Skeletal muscle cell (primary cell): ENCODE data around the gene UBR3.
A peak's percentile ranks its signal among the peaks of the same experiment; 100 is the strongest.

Source experiments
- DNase-seq: peaks from one replicate; pipeline ENCODE4 v3.0.0-alpha.2; 2010; ENCODE audit warnings: low read depth
- H3K4me3 ChIP-seq: 2 replicates; pipeline ENCODE4 v1.5.1; 2011; ENCODE audit warnings: low read depth, mild to moderate bottlenecking, control low read depth, low read length, moderate library complexity

UBR3 gene

DNA sequence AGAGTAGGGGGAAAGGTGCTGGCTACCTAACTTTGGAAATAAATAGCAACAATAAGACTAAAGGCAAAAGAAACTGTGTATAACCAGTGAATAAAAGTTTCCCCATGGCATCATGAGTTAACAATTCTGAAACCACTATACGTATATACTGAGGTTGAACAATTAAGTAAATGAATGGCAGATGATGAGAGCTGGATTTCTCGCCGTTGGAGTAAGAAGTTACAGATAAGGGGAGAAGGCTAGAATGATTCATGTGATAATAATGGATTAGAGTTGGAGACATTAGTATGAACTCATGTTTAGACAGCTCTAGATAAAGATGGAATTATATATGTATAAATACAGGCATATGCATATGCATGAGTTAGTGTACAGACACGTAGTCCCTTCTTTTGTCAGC is 152.7 kb downstream of the UBR3 start:
- no peak for DNase-seq
- H3K4me3 ChIP-seq = no peak overlapping the region

DNA sequence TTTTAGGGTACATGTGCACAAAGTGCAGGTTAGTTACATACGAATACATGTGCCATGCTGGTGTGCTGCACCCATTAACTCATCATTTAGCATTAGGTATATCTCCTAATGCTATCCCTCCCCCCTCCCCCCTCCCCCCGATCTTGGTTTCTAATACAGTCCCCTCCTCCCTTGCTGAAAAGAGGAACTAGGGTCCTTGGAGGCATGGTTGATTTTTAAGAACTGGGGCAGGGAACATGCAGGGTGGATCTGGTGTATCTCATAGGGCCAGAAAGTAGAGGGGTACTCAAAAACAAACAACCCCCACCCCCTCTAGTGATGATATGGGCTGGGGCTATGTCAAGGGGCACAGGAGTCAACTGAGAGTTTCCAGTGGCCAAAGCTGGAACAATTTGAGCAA is 153.4 kb downstream of the UBR3 start:
- H3K4me3 ChIP-seq = no peak overlapping the region
- no peak for DNase-seq

DNA sequence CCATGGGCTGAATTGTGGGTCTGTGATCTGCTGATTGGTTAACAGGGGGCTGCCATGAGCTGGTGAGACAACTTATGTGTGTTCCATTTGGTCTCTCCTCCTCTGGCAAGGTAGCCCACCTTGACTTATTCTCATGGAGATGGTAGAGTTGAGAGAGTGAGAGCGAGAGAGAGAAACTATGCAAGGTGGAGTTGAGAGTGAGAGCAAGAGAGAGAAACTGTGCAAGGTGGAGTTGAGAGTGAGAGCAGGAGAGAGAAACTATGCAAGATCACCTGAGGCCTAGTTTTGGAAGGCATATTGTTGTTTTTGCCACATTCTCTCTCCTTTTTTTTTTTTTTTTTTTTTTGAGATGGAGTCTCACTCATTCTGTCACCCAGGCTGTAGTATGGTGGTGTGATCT is 155.7 kb downstream of the UBR3 start:
- no peak for DNase-seq
- no peak overlapping the region for H3K4me3 ChIP-seq

DNA sequence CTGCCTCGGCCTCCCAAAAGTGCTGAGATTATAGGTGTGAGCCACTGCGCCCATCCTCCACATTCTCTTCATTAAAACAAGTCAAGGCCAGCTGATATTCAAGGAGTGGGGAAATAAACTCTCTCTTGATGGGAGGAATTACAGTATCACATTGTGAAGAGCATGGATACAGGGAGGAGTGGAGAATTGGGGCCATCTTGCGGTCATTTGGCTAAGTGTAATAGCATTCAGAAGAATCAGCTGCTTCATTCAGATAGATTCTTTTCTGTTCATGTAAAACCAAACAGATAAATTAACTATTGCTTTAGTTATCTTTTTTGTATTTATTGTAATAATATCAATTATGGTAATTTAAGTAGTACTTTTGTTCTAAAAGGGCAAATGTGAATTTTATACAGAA is 156.3 kb downstream of the UBR3 start:
- no peak overlapping the region for H3K4me3 ChIP-seq
- no peak for DNase-seq

DNA sequence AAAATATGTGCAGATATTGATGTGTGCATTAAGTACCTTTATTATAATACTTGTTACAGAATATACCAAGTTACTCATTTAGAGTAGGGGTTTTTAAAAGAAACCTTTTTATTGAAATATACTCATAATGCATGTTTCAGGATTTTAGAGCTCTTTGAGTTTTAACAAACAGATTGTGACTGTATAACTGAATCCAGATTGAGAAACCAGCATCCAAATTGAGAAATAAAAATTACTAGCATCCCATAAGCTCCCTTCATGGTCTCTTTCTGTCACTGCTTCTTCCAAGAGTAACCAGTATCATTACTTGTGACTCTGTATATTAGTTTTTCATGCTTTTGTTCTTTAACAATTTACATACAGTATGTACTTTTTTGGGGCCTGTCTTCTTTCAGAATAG is 156.9 kb downstream of the UBR3 start:
- DNase-seq = no peak
- no peak overlapping the region for H3K4me3 ChIP-seq

DNA sequence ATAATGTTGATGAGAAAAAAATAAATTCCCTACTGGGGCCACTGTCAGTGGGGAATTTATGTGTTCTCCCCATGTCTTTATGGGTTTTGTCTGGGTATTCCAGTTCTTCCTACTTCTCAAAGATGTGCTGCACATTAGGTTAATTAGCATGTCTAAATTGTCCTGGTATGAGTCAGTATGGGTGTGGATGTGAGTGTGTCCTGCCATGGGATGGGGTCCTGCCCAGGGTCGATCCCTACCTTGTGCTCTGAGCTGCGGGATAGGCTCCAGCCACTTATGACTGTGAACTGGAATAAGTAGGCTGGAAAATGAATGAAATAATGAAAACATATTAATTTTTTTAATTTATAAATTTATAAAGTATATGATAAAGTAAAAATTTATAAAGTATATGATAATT is 167.5 kb downstream of the UBR3 start:
- no peak overlapping the region for H3K4me3 ChIP-seq
- DNase-seq = no peak

DNA sequence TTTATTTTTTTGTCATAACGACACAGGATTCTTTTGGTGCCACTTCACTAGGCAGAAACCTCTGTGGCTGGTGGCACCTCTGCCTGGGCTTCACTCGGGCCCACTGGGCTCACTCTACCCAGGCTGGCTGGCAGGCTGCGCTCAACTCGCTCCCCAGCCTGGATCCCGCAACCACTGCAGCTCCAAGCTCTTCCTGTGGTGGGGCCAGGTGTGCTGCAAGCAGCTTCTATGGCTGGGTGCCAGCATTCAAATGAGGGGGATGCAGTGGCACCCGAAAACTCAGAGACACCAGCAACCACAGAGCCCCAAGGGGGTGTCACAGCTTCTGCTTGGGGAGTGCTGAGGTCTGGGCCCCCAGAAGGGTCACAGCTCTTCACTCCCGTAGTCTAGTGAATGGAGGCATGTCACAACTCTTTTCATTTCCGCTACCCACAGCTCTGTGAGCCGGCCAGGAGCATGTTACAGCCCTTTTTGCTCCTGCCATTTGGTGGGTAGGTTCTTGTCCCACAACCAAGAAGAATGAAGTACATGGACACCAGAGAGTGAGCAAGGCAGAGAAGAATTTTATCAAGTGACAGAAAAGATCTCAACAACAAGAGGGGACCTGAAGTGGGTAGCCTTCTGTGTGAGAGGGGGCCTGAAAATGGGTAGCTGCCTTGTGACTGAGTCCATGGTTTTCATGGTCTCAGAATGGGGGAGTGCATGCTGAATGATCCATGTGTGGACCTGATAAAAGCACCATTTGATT is 170.1 kb downstream of the UBR3 start:
- H3K4me3 ChIP-seq = no peak overlapping the region
- DNase-seq = no peak

DNA sequence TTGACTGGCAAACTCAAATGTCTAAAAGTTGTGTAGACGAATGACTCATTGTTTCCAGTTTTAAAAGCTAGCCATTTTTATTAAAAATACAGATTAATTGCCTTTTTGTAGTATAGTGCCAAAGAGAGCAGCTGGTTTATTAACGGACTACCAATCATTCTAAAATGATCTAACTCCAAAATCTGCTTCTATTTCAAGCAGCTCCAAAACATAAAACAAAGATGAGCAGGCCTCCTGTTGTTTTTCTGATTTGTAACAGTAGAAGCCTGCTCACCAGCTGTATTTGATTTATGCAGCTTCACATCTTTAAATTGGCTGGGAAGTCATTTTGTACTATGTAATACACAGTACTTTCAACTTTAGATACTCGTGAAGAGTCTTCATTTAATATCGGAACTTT is 171.8 kb downstream of the UBR3 start:
- DNase-seq = no peak
- no peak overlapping the region for H3K4me3 ChIP-seq

DNA sequence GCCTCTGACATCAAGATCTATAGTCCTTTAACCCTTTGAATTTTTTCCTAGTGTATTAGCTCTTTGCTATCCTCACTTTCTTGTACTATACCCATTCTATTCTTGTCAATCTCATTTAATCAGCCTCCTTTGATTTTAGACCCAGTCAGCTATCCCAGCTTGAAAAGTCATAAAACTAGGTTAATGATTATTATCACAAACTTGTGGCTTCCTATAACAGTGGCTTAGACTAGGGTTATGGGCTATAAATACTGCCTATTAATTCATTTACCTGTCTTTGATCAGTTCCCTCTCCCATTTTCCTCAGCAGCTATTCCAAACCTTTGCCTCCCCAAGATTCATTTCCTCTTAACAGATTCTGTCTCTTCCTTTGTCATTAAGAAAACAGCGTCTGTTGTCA is 174.8 kb downstream of the UBR3 start:
- H3K4me3 ChIP-seq = no peak overlapping the region
- DNase-seq = no peak

DNA sequence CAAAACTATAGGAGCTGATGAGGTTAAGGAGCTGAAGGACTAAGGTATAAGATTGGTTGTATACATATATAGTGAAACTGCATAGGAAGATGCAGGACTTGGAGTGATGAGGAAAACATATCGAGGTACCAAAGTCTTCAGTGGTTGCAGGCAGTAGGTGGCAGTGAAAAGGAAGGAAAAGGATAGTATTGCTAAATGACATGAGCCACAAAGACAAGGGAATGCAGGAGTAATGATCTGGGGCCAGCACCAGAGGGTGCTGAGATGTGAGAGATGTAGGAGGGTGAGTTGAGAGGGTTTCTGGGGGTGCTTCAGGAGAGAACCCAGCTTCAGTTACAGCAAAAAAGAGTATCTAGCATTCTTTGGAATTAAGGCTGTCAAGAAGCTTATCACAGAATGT is 178.4 kb downstream of the UBR3 start:
- no peak for DNase-seq
- H3K4me3 ChIP-seq = no peak overlapping the region

DNA sequence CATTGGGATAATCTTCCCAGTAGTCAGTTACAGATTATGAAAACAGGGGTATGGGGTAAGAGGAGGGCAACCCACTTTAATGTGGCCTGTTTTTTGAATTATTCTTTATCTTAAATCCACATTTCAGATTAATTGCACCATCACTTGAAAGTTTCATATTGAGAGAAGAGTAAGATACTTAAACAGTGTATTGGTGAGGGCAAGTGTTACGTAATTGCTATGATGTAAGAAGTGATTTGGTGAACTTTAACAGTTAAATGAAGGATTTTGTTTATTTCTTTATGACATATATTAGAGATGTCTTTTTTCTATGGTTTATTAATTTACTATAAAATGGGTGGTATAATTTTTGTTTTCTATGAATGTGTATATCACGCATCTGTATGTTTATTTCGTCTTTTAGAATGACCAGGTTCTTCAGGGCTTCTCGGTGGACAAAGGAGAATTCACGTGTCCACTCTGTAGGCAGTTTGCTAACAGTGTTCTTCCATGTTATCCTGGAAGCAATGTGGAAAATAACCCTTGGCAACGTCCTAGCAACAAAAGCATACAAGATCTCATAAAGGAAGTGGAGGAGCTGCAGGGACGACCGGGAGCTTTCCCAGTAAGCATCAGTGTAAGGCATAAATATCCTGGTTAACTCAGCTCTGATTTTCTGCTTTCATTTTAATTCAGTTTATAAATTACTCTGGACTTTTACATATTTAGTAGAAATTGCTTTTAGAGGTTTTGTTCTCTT is 179.5 kb downstream of the UBR3 start:
- DNase-seq = peak; percentile 25
- H3K4me3 ChIP-seq = no peak overlapping the region

DNA sequence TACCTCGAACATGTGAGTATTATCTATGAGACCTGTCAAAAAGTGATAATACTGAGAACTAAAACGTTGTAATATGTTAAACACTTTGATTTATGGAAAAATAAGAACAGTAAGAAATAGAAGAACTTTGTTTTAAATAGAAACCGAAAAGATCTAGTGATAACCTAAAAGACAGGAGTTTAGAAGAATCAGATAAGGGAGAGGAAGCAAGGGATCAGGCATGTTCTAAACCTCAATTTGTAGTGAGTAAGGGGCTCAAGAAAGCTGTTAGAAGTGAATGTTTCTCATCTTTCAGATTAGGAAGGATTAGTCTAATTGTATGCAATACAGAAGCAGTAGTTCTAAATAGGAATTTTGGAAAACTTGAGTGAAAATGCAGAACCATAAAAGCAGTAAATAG is 182.0 kb downstream of the UBR3 start:
- no peak overlapping the region for H3K4me3 ChIP-seq
- DNase-seq = no peak

DNA sequence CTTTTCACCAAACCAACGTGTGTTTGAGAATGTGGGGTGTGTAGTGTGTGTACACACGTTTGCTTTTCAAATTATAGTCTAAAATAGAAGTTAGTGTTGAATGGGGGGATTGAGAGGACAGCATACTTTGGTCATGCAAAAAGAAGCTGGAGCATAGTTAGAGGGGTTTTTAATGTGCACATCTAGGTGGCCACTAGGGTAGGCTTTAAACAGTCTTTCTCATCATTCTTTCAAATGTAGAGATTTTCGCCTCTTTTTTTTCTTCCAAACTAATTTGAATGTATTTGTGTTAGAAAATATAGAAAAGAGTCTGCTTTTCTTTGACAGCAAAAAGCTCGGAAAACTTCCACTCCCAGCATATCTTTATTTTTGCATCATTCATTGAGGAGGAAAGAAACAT is 185.5 kb downstream of the UBR3 start:
- no peak for DNase-seq
- no peak overlapping the region for H3K4me3 ChIP-seq

DNA sequence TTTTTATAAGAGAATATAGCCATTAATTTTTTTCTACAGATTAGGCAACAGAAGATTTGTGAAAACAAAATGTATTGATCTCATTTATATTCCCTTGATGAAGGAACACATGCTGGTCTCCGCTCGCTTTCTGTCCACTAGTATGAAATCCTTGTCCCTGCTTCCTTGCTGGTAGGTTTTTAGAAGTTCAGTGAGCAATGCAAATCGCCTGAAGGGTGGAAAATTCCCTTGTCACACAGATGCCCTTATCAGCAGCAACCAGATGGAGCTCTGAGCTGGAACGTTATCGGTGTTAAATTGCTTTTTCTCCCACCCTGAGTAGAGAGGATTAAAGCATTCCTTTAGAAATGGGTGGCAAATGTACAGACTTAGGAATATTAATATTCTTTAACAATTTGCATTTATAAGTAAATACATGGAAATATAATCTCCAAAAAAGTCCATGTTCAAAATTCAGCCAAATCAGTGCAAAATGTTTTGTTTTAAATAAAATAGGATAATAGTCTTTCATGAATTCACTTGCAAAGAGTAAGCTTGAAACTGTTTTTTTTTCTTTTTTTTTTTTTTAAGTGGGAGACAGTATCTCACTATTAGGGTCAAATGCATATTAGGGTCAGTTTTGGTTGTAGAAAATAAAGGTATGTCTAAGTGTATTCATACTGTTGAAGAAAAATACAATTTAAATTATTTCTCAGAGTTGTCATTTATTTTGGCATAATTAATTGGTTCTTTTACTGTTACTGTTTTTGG is 186.7 kb downstream of the UBR3 start:
- no peak for DNase-seq

DNA sequence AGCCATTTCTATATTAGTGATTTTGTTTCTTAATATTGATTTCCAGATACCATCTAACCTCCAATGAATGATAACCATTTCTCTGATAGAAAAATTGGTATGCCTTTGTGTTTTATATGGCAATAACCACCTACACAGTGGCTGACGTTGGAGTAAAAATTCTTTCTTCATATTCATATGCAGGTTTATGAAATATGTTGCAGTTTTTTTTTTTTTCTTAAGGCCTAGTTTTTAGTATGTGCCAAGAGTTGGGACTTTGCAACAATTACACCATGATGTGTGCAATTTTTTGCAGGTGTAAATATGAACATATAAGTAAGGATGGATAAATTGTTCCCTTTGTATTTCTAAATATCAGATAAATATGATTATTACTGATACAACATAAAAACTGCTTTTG is 187.5 kb downstream of the UBR3 start:
- no peak overlapping the region for H3K4me3 ChIP-seq
- DNase-seq = no peak

More for the DNA sequence above, 186.7 kb downstream of the UBR3 start:
- no peak overlapping the region for H3K4me3 ChIP-seq

DNA sequence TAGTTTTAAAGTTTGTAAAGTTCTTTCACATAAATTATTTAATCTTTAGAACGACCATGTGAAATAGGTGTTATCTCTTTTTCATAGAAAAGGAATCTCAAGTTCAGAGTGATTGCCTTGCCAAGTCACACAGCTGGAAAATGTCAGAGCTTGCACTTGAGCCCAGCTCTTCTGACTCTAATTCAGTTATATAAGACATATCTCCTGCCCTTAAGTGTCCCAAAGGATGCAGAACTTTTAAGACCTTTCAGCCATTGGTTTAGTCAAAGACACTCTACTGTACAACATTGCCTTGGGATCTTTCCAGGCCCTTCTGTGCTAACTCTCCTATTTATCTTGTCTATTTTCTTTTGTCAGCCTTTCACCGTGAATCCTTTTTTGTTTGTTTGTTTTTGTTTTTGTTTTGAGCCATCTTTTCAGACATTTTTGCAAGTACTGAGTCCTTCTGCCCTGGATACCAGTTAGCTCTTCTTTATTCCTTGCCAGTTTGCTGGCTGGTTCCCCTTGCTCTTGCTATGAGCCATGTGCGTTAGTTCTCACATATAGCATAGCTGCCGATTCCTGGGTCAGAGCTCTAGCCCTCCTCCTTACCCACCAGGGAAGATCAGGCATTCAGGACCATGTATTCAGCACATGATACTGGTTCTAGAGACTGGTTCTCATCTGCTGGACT is 190.7 kb downstream of the UBR3 start:
- no peak overlapping the region for H3K4me3 ChIP-seq
- no peak for DNase-seq

DNA sequence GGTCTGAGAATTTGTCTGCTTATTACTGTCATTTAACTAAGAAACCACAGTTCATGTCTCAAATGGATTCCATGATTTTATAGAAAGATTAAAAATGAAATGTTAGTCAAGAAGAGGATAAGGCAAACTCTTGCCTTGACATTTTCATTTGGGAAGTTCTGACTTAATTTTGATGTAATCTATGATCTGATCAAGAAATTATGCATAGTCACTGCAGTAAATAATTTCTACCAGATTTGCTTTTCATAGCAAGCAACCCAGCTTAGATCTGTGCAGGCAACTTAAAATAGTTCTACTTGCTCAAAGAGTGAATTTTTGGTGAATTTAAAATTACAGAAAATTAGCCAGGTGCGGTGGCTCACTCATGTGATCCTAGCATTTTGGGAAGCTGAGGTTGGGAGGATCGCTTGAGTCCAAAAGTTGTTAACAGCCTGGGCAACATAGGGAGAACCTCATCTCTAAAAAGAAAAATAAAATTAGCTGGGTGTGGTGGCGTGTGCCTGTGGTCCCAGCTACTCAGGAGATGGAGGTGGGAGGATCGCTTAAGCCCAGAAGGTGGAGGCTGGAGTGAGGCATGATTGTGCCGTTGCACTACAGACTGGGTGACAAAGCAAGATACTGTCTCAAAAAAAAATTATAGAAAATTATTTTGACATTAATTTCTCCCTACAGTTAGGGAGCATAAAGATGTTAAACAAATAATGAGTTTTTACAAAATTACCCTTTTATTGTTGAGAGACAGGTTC is 192.0 kb downstream of the UBR3 start:
- H3K4me3 ChIP-seq = no peak overlapping the region
- DNase-seq = no peak

DNA sequence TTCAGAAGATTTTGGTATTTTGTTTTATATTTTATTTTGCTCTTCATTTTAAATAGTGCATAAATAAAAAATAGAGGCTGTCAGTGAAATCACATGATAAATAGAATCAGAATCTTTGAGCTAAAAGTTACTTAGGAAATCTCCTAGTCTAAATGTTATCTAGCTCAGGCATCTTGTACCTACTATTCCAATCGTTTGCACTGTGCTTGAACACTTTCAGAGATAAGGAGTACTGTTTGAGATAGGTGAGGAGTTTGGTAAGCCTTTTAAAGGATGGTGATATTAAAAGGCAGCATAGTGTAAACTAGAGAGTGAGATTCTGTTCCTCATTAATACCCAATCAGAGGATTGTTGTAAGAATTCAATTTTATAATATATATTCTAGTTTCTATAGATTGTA is 193.5 kb downstream of the UBR3 start:
- DNase-seq = no peak
- no peak overlapping the region for H3K4me3 ChIP-seq

DNA sequence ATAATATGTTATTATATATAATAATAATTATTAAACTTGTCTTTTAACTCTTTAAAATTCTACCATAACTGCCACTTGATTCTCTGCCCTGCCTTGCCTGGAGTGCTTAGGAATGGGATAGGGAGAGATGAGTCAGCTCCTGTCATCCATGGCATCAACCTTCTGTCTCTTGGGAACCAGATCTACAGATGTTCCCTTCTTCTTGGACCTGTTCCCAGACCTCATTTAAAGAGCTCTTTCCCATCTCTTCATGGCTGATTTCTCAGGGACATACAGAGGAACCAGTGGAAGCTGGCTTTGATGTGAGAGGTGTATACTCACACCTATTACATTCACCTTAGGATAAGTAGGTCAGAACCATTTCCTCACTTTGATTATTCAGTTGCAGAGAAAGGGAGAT is 195.4 kb downstream of the UBR3 start:
- peak; percentile 87 for DNase-seq

More for the DNA sequence above, 195.4 kb downstream of the UBR3 start:
- no peak overlapping the region for H3K4me3 ChIP-seq
